ENCODE measurements around the gene C4orf46. TPM values are rescaled to one million over a fixed set of nuclear protein-coding genes. Genes with fewer than 3 reads are reported as not detected.
"Not testable (repeated sequence)": the region's sequence is repeated elsewhere in the genome, so short reads cannot be mapped to it uniquely, and the experiment has no call there.

C4orf46 gene
- total RNA-seq (1 to 10 TPM; 3.5 to 6.3 (median 4.2) TPM), total RNA-seq (4.3 to 39.5 (median 8.7) reads per million in 29 experiments)
- 6.1 TPM for total RNA-seq (2013)

- H3K27me3 Mint-ChIP-seq = no peaks in the 10 kb centered on the region
- WGBS (ENCODE audit: insufficient coverage) = 0% methylated on average over 15 of the region's 20 CpGs
- ChIA-PET CTCF (no interaction called here), POLR2A (no interaction called here)
- DNase-seq = no peak
- H3K9me3 Mint-ChIP-seq = no peaks in the 10 kb centered on the region
- Histone ChIP-seq H3K4me1 (ENCODE audit: control insufficient read depth in 1 of 2, extremely low read depth in 1 of 2, insufficient read depth in 2 of 2, low read length in 2 of 2) (peaks cover 11 to 19% of the 10 kb centered on the region in 2 experiments), H3K9me3 (no peaks in the 10 kb centered on the region), H3K27ac (ENCODE audit: low read length) (peak within 1 kb of the TSS; percentile 99), H3K36me3 (ENCODE audit: control insufficient read depth in 2 of 2, extremely low read depth in 1 of 2, insufficient read depth in 1 of 2, low read length in 1 of 2) (no peaks in the 10 kb centered on the region), H3K4me3 (ENCODE audit: control insufficient read depth in 1 of 2, extremely low read depth in 1 of 2, low read length in 1 of 2) (peak within 1 kb of the TSS; percentile 64 to 98), H3K27me3 (replicated peaks in 1 of 2; ENCODE audit: control insufficient read depth in 2 of 2, extremely low read depth in 1 of 2, insufficient read depth in 2 of 2, low read length in 1 of 2) (no peaks in the 10 kb centered on the region)
- ATAC-seq (replicated peaks in 1 of 4) = no peak
- peak within 1 kb of the TSS; percentile 93 to 95 (median 95) for H3K4me3 Mint-ChIP-seq
- peaks cover 18 to 33% (median 25%) of the 10 kb centered on the region in 3 donors for H3K4me1 Mint-ChIP-seq
- H3K27ac Mint-ChIP-seq = peak within 1 kb of the TSS; percentile 98 to 99
- H3K36me3 Mint-ChIP-seq = peaks cover 2% of the 10 kb centered on the region
Measured at GRCh38 chr4:158671665-158671914, at the start of gene C4orf46. C4orf46 (minus strand) TSS chr4:158671887; CDS start chr4:158671801, 86 bp downstream.

GRCh38 chr4:158715802-158716201, 44.1 kb upstream of the C4orf46 start:
- peaks cover 7 to 14% (median 12%) of the 10 kb centered on the region in 3 donors for H3K4me1 Mint-ChIP-seq
- Histone ChIP-seq H3K4me1 (ENCODE audit: control insufficient read depth in 1 of 2, extremely low read depth in 1 of 2, insufficient read depth in 2 of 2, low read length in 2 of 2) (no peaks in the 10 kb centered on the region), H3K27ac (ENCODE audit: low read length) (no peak overlapping the region), H3K27me3 (replicated peaks in 1 of 2; ENCODE audit: control insufficient read depth in 2 of 2, extremely low read depth in 1 of 2, insufficient read depth in 2 of 2, low read length in 1 of 2) (no peaks in the 10 kb centered on the region), H3K9me3 (no peaks in the 10 kb centered on the region), H3K4me3 (ENCODE audit: control insufficient read depth in 1 of 2, extremely low read depth in 1 of 2, low read length in 1 of 2) (no peak overlapping the region), H3K36me3 (ENCODE audit: control insufficient read depth in 2 of 2, extremely low read depth in 1 of 2, insufficient read depth in 1 of 2, low read length in 1 of 2) (peaks cover 4 to 82% of the 10 kb centered on the region in 2 donors)
- no peak overlapping the region for H3K4me3 Mint-ChIP-seq
- ATAC-seq (replicated peaks in 1 of 4) (no peak), DNase-seq (no peak)
- peaks cover 61% of the 10 kb centered on the region for H3K36me3 Mint-ChIP-seq
- H3K27me3 Mint-ChIP-seq = no peaks in the 10 kb centered on the region
- no peaks in the 10 kb centered on the region for H3K9me3 Mint-ChIP-seq
- WGBS (ENCODE audit: insufficient coverage) = no CpG with 5 or more reads among the region's 3 CpGs
- ChIA-PET CTCF (interaction anchor here (0.6 to 1.3 kb wide), 4 partner anchors 12 to 506 kb away, joined by 3 read pairs; no protein-coding TSS in a partner anchor), POLR2A (no interaction called here)
- H3K27ac Mint-ChIP-seq = no peak overlapping the region

GRCh38 chr4:158714937-158715336, 43.2 kb upstream of the C4orf46 start:
- CTCF ChIA-PET = interaction anchor here in 1 of 2 donors (1.3 kb wide), 1 partner anchor 141 kb away, joined by 3 read pairs; no protein-coding TSS in a partner anchor
- WGBS (ENCODE audit: insufficient coverage) = no CpG with 5 or more reads among the region's 4 CpGs
- Histone ChIP-seq H3K9me3 (no peaks in the 10 kb centered on the region), H3K4me1 (ENCODE audit: control insufficient read depth in 1 of 2, extremely low read depth in 1 of 2, insufficient read depth in 2 of 2, low read length in 2 of 2) (no peaks in the 10 kb centered on the region), H3K36me3 (ENCODE audit: control insufficient read depth in 2 of 2, extremely low read depth in 1 of 2, insufficient read depth in 1 of 2, low read length in 1 of 2) (peaks cover 4 to 89% of the 10 kb centered on the region in 2 donors), H3K27ac (ENCODE audit: low read length) (no peak overlapping the region), H3K27me3 (replicated peaks in 1 of 2; ENCODE audit: control insufficient read depth in 2 of 2, extremely low read depth in 1 of 2, insufficient read depth in 2 of 2, low read length in 1 of 2) (no peaks in the 10 kb centered on the region), H3K4me3 (ENCODE audit: control insufficient read depth in 1 of 2, extremely low read depth in 1 of 2, low read length in 1 of 2) (no peak overlapping the region)
- no peak for DNase-seq
- peaks cover 65% of the 10 kb centered on the region for H3K36me3 Mint-ChIP-seq
- no peak overlapping the region for H3K27ac Mint-ChIP-seq
- no peak overlapping the region for H3K4me3 Mint-ChIP-seq
- no peaks in the 10 kb centered on the region for H3K9me3 Mint-ChIP-seq
- POLR2A ChIA-PET = no interaction called here
- no peak for ATAC-seq (replicated peaks in 1 of 4)
- peaks cover 7 to 11% (median 9%) of the 10 kb centered on the region in 3 donors for H3K4me1 Mint-ChIP-seq
- H3K27me3 Mint-ChIP-seq = no peaks in the 10 kb centered on the region

GRCh38 chr4:158712622-158713021, 40.9 kb upstream of the C4orf46 start:
- H3K9me3 Mint-ChIP-seq; H3K27ac ChIP-seq (ENCODE audit: low read length); H3K4me3 Mint-ChIP-seq; H3K4me1 Mint-ChIP-seq; H3K27me3 ChIP-seq (replicated peaks in 1 of 2; ENCODE audit: control insufficient read depth in 2 of 2, extremely low read depth in 1 of 2, insufficient read depth in 2 of 2, low read length in 1 of 2); H3K27me3 Mint-ChIP-seq; H3K4me3 ChIP-seq (ENCODE audit: control insufficient read depth in 1 of 2, extremely low read depth in 1 of 2, low read length in 1 of 2); ATAC-seq (replicated peaks in 1 of 4); H3K9me3 ChIP-seq; H3K27ac Mint-ChIP-seq; DNase-seq; H3K4me1 ChIP-seq (ENCODE audit: control insufficient read depth in 1 of 2, extremely low read depth in 1 of 2, insufficient read depth in 2 of 2, low read length in 2 of 2): not testable (repeated sequence)
- H3K36me3 Mint-ChIP-seq = peaks cover 62% of the 10 kb centered on the region
- H3K36me3 ChIP-seq (ENCODE audit: control insufficient read depth in 2 of 2, extremely low read depth in 1 of 2, insufficient read depth in 1 of 2, low read length in 1 of 2) = peaks cover 4 to 88% of the 10 kb centered on the region in 2 donors
- CTCF ChIA-PET = interaction anchor here (0.8 to 3.0 kb wide), 3 partner anchors 14 to 516 kb away, joined by 3 to 17 read pairs (median 3); no protein-coding TSS in a partner anchor
- WGBS (ENCODE audit: insufficient coverage) = no CpG with 5 or more reads among the region's 4 CpGs
- POLR2A ChIA-PET = interaction anchor here in 1 of 2 donors (0.6 kb wide), 1 partner anchor 396 kb away, joined by 18 read pairs; no protein-coding TSS in a partner anchor

GRCh38 chr4:158710814-158711213, 39.1 kb upstream of the C4orf46 start:
- POLR2A ChIA-PET = interaction anchor here in 1 of 2 donors (0.5 to 0.6 kb wide), 2 partner anchors 13 to 15 kb away, joined by 3 to 5 read pairs; no protein-coding TSS in a partner anchor
- no peaks in the 10 kb centered on the region for H3K9me3 Mint-ChIP-seq
- H3K4me3 Mint-ChIP-seq = no peak overlapping the region
- Histone ChIP-seq H3K4me1 (ENCODE audit: control insufficient read depth in 1 of 2, extremely low read depth in 1 of 2, insufficient read depth in 2 of 2, low read length in 2 of 2) (no peaks in the 10 kb centered on the region), H3K9me3 (no peaks in the 10 kb centered on the region), H3K36me3 (ENCODE audit: control insufficient read depth in 2 of 2, extremely low read depth in 1 of 2, insufficient read depth in 1 of 2, low read length in 1 of 2) (peaks cover 7 to 83% of the 10 kb centered on the region in 2 donors), H3K27ac (ENCODE audit: low read length) (no peak overlapping the region), H3K4me3 (ENCODE audit: control insufficient read depth in 1 of 2, extremely low read depth in 1 of 2, low read length in 1 of 2) (no peak overlapping the region), H3K27me3 (replicated peaks in 1 of 2; ENCODE audit: control insufficient read depth in 2 of 2, extremely low read depth in 1 of 2, insufficient read depth in 2 of 2, low read length in 1 of 2) (no peaks in the 10 kb centered on the region)
- WGBS (ENCODE audit: insufficient coverage) = no CpG with 5 or more reads among the region's 1 CpG
- H3K27me3 Mint-ChIP-seq = no peaks in the 10 kb centered on the region
- peaks cover 60% of the 10 kb centered on the region for H3K36me3 Mint-ChIP-seq
- DNase-seq (peak in 1 of 35 experiments; percentile 19), ATAC-seq (replicated peaks in 1 of 4) (no peak)
- CTCF ChIA-PET = interaction anchor here (0.6 to 3.0 kb wide), 8 partner anchors 17 to 1148 kb away, joined by 3 to 17 read pairs (median 4); no protein-coding TSS in a partner anchor
- peaks cover 0 to 2% (median 0%) of the 10 kb centered on the region in 3 donors for H3K4me1 Mint-ChIP-seq
- H3K27ac Mint-ChIP-seq = no peak overlapping the region

GRCh38 chr4:158704274-158704673, 32.6 kb upstream of the C4orf46 start:
- CTCF ChIA-PET = no interaction called here

More at GRCh38 chr4:158704274-158704673, 32.6 kb upstream of the C4orf46 start:
- ATAC-seq (replicated peaks in 1 of 4) (no peak), DNase-seq (no peak)
- peaks cover 7 to 29% of the 10 kb centered on the region in 2 donors for H3K36me3 ChIP-seq (ENCODE audit: control insufficient read depth in 2 of 2, extremely low read depth in 1 of 2, insufficient read depth in 1 of 2, low read length in 1 of 2)
- H3K27ac Mint-ChIP-seq = peak overlapping the region in 1 of 2 donors; percentile 18
- H3K27me3 Mint-ChIP-seq = no peaks in the 10 kb centered on the region
- peaks cover 36% of the 10 kb centered on the region for H3K36me3 Mint-ChIP-seq
- H3K27me3 ChIP-seq (replicated peaks in 1 of 2; ENCODE audit: control insufficient read depth in 2 of 2, extremely low read depth in 1 of 2, insufficient read depth in 2 of 2, low read length in 1 of 2) = no peaks in the 10 kb centered on the region
- H3K9me3 ChIP-seq = no peaks in the 10 kb centered on the region
- no peaks in the 10 kb centered on the region for H3K4me1 ChIP-seq (ENCODE audit: control insufficient read depth in 1 of 2, extremely low read depth in 1 of 2, insufficient read depth in 2 of 2, low read length in 2 of 2)
- no peaks in the 10 kb centered on the region for H3K9me3 Mint-ChIP-seq
- no peak overlapping the region for H3K4me3 ChIP-seq (ENCODE audit: control insufficient read depth in 1 of 2, extremely low read depth in 1 of 2, low read length in 1 of 2)
- no peak overlapping the region for H3K4me3 Mint-ChIP-seq
- no peaks in the 10 kb centered on the region for H3K4me1 Mint-ChIP-seq
- 100% methylated on average over 3 of the region's 4 CpGs for WGBS (ENCODE audit: insufficient coverage)
- POLR2A ChIA-PET = no interaction called here
- H3K27ac ChIP-seq (ENCODE audit: low read length) = no peak overlapping the region
